Vagina (tissue), 2 donors: ENCODE measurements around the gene DLG2. TPM values are rescaled to one million over a fixed set of nuclear protein-coding genes. Genes with fewer than 3 reads are reported as not detected.

Source experiments
- DNase-seq, 2 donors: peaks; one replicate each; pipeline ENCODE4 v3.0.0-alpha.2; 2017; ENCODE audit errors: extremely low spot score in 2 of 2
- H3K27ac ChIP-seq: fragments of 200-600 bp; sonication (generic); one replicate; pipeline ENCODE4 v1.5.1; 2019
- H3K27me3 ChIP-seq: fragments of 200-600 bp; sonication (generic); one replicate; pipeline ENCODE4 v1.5.1; 2019
- H3K36me3 ChIP-seq, 2 donors: fragments of 200-600 bp; sonication (generic); one replicate each; pipeline ENCODE4 v1.5.1; 2017 to 2019
- H3K4me1 ChIP-seq: fragments of 200-600 bp; sonication (generic); one replicate; pipeline ENCODE4 v1.5.1; 2019
- H3K4me3 ChIP-seq, 2 donors: fragments of 200-600 bp; sonication (generic); 1 replicate in 1 of 2; 2 replicates in 1 of 2; pipeline ENCODE4 v1.5.1; 2016 to 2019
- H3K9me3 ChIP-seq: fragments of 200-600 bp; sonication (generic); one replicate; pipeline ENCODE4 v1.5.1; 2019
- POLR2A ChIP-seq, 2 donors: fragments of 450-650 bp; IDR thresholded peaks; one replicate each; pipeline ENCODE4 v1.6.1; 2017; ENCODE audit warnings: antibody characterized with exemption in 2 of 2, mild to moderate bottlenecking in 2 of 2, moderate library complexity in 2 of 2
- POLR2AphosphoS5 ChIP-seq, 2 donors: sonication (generic); formaldehyde crosslinking; IDR thresholded peaks; one replicate each; pipeline ENCODE4 v1.9.0; 2017; ENCODE audit warnings: antibody characterized with exemption in 2 of 2, mild to moderate bottlenecking in 2 of 2, low read depth in 1 of 2; ENCODE audit not compliant: insufficient read depth in 1 of 2
- intact Hi-C: fragments of 100-400 bp; cut with DNase I; formaldehyde crosslinking; loops from one replicate; pipeline ENCODE4 v1.15.1; 2023
- total RNA-seq: library from RNA; depleted of rRNA; stranded (reverse); fragments of >200 nt; gene quantifications from one replicate; pipeline ENCODE4 v1.2.3, GENCODE V29; 2016
- TF ChIP-seq, protein P1 (sequence below), 3 experiments: fragments of 450-650 bp in 2 of 3; fragments of 200-600 bp in 1 of 3; sonication (generic) in 1 of 3; IDR thresholded peaks; one replicate each; pipeline ENCODE4 v1.5.1; 2017 to 2019; ENCODE audit warnings: antibody characterized with exemption in 3 of 3, mild to moderate bottlenecking in 2 of 3, moderate library complexity in 2 of 3

DLG2 gene
- total RNA-seq, 1 donor from 2014 or later: 10.1 TPM

- DNase-seq: no peak
- Histone ChIP-seq H3K4me1 (no peaks in the 10 kb centered on the region), H3K27ac (no peak overlapping the region), H3K36me3 (no peaks in the 10 kb centered on the region), H3K4me3 (no peak overlapping the region), H3K9me3 (no peaks in the 10 kb centered on the region), H3K27me3 (no peaks in the 10 kb centered on the region)
- intact Hi-C loops: no loop called here
- TF ChIP-seq, protein P1, sequence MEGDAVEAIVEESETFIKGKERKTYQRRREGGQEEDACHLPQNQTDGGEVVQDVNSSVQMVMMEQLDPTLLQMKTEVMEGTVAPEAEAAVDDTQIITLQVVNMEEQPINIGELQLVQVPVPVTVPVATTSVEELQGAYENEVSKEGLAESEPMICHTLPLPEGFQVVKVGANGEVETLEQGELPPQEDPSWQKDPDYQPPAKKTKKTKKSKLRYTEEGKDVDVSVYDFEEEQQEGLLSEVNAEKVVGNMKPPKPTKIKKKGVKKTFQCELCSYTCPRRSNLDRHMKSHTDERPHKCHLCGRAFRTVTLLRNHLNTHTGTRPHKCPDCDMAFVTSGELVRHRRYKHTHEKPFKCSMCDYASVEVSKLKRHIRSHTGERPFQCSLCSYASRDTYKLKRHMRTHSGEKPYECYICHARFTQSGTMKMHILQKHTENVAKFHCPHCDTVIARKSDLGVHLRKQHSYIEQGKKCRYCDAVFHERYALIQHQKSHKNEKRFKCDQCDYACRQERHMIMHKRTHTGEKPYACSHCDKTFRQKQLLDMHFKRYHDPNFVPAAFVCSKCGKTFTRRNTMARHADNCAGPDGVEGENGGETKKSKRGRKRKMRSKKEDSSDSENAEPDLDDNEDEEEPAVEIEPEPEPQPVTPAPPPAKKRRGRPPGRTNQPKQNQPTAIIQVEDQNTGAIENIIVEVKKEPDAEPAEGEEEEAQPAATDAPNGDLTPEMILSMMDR (IDR thresholded peaks at IDR 0.05): no peak
- TF ChIP-seq POLR2A (IDR thresholded peaks at IDR 0.05) (no peak), POLR2AphosphoS5 (IDR thresholded peaks at IDR 0.05; ENCODE audit: insufficient read depth in 1 of 2, low read depth in 1 of 2) (no peak)
Measured at GRCh38 chr11:84061726-84062125, 1565.4 kb downstream of the DLG2 start.

GRCh38 chr11:84056653-84057376 lies 1570.3 kb downstream of the DLG2 start:
- TF ChIP-seq, protein P1 (IDR thresholded peaks at IDR 0.05): no peak
- TF ChIP-seq POLR2AphosphoS5 (IDR thresholded peaks at IDR 0.05; ENCODE audit: insufficient read depth in 1 of 2, low read depth in 1 of 2) (no peak), POLR2A (IDR thresholded peaks at IDR 0.05) (no peak)

GRCh38 chr11:84045146-84045545 lies 1582.0 kb downstream of the DLG2 start:
- DNase-seq: no peak
- Histone ChIP-seq H3K9me3 (no peaks in the 10 kb centered on the region), H3K36me3 (no peaks in the 10 kb centered on the region), H3K27me3 (no peaks in the 10 kb centered on the region), H3K4me3 (no peak overlapping the region), H3K27ac (no peak overlapping the region), H3K4me1 (no peaks in the 10 kb centered on the region)
- TF ChIP-seq POLR2AphosphoS5 (IDR thresholded peaks at IDR 0.05; ENCODE audit: insufficient read depth in 1 of 2, low read depth in 1 of 2) (no peak), POLR2A (IDR thresholded peaks at IDR 0.05) (no peak)
- TF ChIP-seq, protein P1 (IDR thresholded peaks at IDR 0.05): no peak
- intact Hi-C loops: no loop called here

More at GRCh38 chr11:84056653-84057376, 1570.3 kb downstream of the DLG2 start:
- H3K4me3 ChIP-seq: no peak overlapping the region
- H3K27me3 ChIP-seq: no peaks in the 10 kb centered on the region
- intact Hi-C loops: no loop called here
- no peak for DNase-seq
- no peak overlapping the region for H3K27ac ChIP-seq
- H3K36me3 ChIP-seq: no peaks in the 10 kb centered on the region
- H3K9me3 ChIP-seq: no peaks in the 10 kb centered on the region
- no peaks in the 10 kb centered on the region for H3K4me1 ChIP-seq

GRCh38 chr11:84044706-84045105 lies 1582.4 kb downstream of the DLG2 start:
- Histone ChIP-seq H3K27me3 (no peaks in the 10 kb centered on the region), H3K4me1 (no peaks in the 10 kb centered on the region), H3K36me3 (no peaks in the 10 kb centered on the region), H3K27ac (no peak overlapping the region), H3K9me3 (no peaks in the 10 kb centered on the region), H3K4me3 (no peak overlapping the region)
- DNase-seq: no peak
- intact Hi-C loops: no loop called here
- TF ChIP-seq, protein P1 (IDR thresholded peaks at IDR 0.05): no peak
- no peak for TF ChIP-seq POLR2A (IDR thresholded peaks at IDR 0.05)
- TF ChIP-seq POLR2AphosphoS5 (IDR thresholded peaks at IDR 0.05; ENCODE audit: insufficient read depth in 1 of 2, low read depth in 1 of 2): no peak

- intact Hi-C loops: no loop called here
Measured at GRCh38 chr11:84036664-84037194, 1590.4 kb downstream of the DLG2 start.

More at GRCh38 chr11:84036664-84037194, 1590.4 kb downstream of the DLG2 start:
- H3K4me1 ChIP-seq: no peaks in the 10 kb centered on the region
- no peak for DNase-seq
- TF ChIP-seq, protein P1 (IDR thresholded peaks at IDR 0.05): no peak
- TF ChIP-seq POLR2A (IDR thresholded peaks at IDR 0.05) (no peak), POLR2AphosphoS5 (IDR thresholded peaks at IDR 0.05; ENCODE audit: insufficient read depth in 1 of 2, low read depth in 1 of 2) (no peak)
- no peaks in the 10 kb centered on the region for H3K36me3 ChIP-seq
- no peaks in the 10 kb centered on the region for H3K9me3 ChIP-seq
- H3K4me3 ChIP-seq: no peak overlapping the region
- no peaks in the 10 kb centered on the region for H3K27me3 ChIP-seq
- H3K27ac ChIP-seq: no peak overlapping the region
